IPS-18a (cell line): Measurements from ENCODE around the gene SLC1A7.

Experiments used
- H3K27ac ChIP-seq: one replicate; pipeline ENCODE4 v1.5.1; 2013; ENCODE audit warnings: low read length
- H3K27me3 ChIP-seq: one replicate; pipeline ENCODE4 v1.6.1; 2013; ENCODE audit warnings: mild to moderate bottlenecking, low read length; ENCODE audit not compliant: control insufficient read depth, insufficient read depth
- H3K36me3 ChIP-seq: one replicate; pipeline ENCODE4 v1.6.1; 2013; ENCODE audit warnings: low read depth, low read length; ENCODE audit not compliant: control insufficient read depth
- H3K4me1 ChIP-seq: one replicate; pipeline ENCODE4 v1.6.1; 2013; ENCODE audit warnings: low read depth, low read length; ENCODE audit not compliant: control insufficient read depth
- H3K4me3 ChIP-seq: one replicate; pipeline ENCODE4 v1.5.1; 2013; ENCODE audit warnings: low read length
- H3K9ac ChIP-seq: one replicate; pipeline ENCODE4 v1.6.1; 2013; ENCODE audit warnings: mild to moderate bottlenecking, low read length, moderate library complexity
- H3K9me3 ChIP-seq: one replicate; pipeline ENCODE4 v1.6.1; 2013; ENCODE audit warnings: low read depth, low read length; ENCODE audit not compliant: control insufficient read depth

SLC1A7 gene

DNA sequence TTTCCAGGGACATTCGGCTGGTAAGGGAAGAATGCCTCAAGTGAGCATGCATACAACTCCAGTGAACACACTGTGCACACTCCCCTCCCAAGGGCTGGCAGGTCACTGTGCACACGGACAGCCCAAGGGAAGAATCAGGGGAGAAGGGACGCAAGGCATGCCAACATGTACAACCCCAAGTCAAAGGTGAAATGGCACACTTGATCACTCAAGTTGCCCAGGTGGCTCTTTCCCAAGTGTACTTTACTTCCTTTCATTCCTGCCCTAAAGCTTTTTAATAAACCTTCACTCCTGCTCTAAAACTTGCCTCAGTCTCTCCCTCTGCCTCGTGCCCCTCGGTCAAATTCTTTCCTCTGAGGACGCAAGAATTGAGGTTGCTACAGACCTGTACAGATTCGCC lies 13.5 kb upstream of the SLC1A7 start:
- no peaks in the 10 kb centered on the region for H3K27me3 ChIP-seq
- no peaks in the 10 kb centered on the region for H3K9me3 ChIP-seq
- no peak overlapping the region for H3K4me3 ChIP-seq
- H3K36me3 ChIP-seq = no peaks in the 10 kb centered on the region
- no peak overlapping the region for H3K27ac ChIP-seq
- no peaks in the 10 kb centered on the region for H3K4me1 ChIP-seq
- no peak overlapping the region for H3K9ac ChIP-seq

DNA sequence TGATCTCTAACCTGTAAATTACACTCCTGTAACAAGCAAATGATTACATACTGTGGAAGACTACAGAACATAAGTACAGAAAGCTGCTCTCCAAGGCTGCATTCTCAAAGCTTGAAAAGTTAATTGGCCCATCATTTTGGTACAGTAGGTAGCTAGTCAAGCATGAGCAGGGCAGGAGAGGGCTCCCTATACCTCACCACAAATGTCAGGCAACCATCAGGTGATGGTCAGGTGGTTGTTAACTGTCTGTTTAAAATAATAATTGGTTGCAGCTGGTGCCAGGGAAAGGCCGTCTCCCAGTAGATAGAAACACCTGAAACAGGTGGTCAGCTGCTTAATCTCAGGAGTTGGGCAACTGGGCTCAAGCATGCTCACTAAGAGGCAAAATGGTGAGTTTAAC lies 13.1 kb upstream of the SLC1A7 start:
- no peak overlapping the region for H3K9ac ChIP-seq

DNA sequence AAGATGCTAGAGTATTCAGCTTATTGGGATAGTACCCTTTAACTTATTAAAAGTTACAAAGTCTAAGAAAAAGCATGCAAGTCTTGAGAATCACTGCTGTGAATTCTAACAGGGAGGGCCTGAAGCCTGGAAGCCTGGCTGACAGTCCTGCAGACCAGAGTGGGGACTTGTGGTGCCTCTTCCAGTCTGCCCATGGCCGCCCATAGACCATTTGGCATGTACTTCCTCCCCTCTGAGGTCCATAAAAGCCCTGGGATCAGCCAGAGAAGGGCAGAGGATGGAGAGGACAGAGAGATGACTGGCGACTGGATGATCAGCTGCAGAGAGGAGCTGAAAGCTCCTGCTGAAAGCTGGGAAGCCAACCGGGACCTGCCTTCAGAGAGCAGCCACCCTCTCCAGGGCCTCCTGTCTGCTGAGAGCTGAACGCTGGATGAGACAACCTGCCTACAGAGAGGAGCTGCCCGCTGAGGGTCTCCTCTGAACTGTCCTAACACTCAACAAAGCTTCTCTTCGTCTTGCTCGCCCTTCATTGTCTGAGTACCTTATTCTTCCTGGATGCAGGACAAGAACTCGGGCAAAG lies 12.5 kb upstream of the SLC1A7 start:
- H3K27me3 ChIP-seq = no peaks in the 10 kb centered on the region
- no peaks in the 10 kb centered on the region for H3K9me3 ChIP-seq
- H3K9ac ChIP-seq = no peak overlapping the region
- no peak overlapping the region for H3K4me3 ChIP-seq
- H3K4me1 ChIP-seq = no peaks in the 10 kb centered on the region
- H3K27ac ChIP-seq = no peak overlapping the region
- no peaks in the 10 kb centered on the region for H3K36me3 ChIP-seq

More for the DNA sequence above, 13.1 kb upstream of the SLC1A7 start:
- no peaks in the 10 kb centered on the region for H3K4me1 ChIP-seq
- H3K36me3 ChIP-seq = no peaks in the 10 kb centered on the region
- H3K9me3 ChIP-seq = no peaks in the 10 kb centered on the region
- H3K4me3 ChIP-seq = no peak overlapping the region
- H3K27ac ChIP-seq = no peak overlapping the region
- H3K27me3 ChIP-seq = no peaks in the 10 kb centered on the region

DNA sequence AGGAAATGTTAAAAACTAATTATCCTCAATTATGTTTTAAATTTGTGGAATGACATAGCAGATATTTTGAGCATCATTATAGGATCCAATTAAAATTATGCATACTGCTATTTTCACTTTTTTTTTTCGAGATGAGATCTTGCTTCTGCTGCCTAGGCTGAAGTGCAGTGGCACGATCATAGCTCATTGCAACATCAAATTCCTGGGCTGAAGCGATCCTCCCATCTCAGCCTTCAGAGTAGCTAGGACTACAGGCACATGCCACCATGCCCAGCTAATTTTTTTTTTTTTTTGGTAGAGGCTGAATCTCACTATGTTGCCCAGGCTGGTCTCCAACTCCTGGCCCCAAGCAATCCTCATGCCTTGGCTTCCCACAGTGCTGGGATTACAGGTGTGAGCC lies 11.3 kb upstream of the SLC1A7 start:
- no peaks in the 10 kb centered on the region for H3K9me3 ChIP-seq

DNA sequence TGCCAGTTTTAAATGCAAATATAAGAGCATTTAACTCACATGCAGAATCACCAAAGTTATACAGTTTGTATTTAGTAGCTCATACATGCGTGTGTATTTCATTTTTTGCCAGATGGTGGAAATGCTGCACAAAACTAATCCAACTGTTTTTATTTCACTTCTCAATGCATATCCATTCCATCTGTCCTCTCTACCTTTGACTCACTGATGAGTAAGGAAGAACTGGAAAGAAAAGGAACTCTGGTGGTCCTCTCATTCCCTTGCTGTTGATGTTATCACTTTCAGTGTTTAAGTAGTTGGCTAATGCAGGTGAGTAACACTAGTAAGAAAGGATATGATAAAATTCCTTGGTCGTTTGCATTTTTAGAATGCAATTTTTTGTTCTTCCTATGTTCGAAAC lies 5.7 kb upstream of the SLC1A7 start:
- Histone ChIP-seq H3K9ac (no peak overlapping the region), H3K4me3 (no peak overlapping the region), H3K27me3 (no peaks in the 10 kb centered on the region), H3K4me1 (no peaks in the 10 kb centered on the region), H3K36me3 (no peaks in the 10 kb centered on the region), H3K9me3 (no peaks in the 10 kb centered on the region), H3K27ac (no peak overlapping the region)

More for the DNA sequence above, 11.3 kb upstream of the SLC1A7 start:
- no peaks in the 10 kb centered on the region for H3K36me3 ChIP-seq
- no peaks in the 10 kb centered on the region for H3K4me1 ChIP-seq
- no peak overlapping the region for H3K4me3 ChIP-seq
- H3K27me3 ChIP-seq = no peaks in the 10 kb centered on the region
- H3K27ac ChIP-seq = no peak overlapping the region
- H3K9ac ChIP-seq = no peak overlapping the region

DNA sequence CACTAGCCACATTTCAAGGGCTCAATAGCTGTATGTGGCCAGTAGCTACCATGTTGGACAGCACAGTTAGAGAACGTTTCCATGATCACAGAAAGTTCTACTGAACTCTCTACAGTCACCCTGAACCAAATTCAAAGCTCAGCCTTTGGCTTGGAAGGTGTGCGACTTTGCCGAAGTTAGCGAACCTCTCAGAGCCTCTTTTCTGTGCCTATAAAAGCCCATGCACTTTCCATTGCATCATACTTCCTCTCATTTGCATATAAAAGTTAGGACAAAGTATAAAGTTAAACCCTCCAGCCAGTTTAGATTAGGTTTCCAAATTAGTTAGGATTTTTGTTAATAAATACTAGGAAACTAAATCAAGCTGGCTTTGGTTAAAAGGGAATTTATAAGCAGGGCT lies 4.7 kb upstream of the SLC1A7 start:
- Histone ChIP-seq H3K27me3 (no peaks in the 10 kb centered on the region), H3K4me1 (no peaks in the 10 kb centered on the region), H3K9me3 (no peaks in the 10 kb centered on the region), H3K9ac (no peak overlapping the region), H3K27ac (no peak overlapping the region), H3K36me3 (no peaks in the 10 kb centered on the region), H3K4me3 (no peak overlapping the region)

DNA sequence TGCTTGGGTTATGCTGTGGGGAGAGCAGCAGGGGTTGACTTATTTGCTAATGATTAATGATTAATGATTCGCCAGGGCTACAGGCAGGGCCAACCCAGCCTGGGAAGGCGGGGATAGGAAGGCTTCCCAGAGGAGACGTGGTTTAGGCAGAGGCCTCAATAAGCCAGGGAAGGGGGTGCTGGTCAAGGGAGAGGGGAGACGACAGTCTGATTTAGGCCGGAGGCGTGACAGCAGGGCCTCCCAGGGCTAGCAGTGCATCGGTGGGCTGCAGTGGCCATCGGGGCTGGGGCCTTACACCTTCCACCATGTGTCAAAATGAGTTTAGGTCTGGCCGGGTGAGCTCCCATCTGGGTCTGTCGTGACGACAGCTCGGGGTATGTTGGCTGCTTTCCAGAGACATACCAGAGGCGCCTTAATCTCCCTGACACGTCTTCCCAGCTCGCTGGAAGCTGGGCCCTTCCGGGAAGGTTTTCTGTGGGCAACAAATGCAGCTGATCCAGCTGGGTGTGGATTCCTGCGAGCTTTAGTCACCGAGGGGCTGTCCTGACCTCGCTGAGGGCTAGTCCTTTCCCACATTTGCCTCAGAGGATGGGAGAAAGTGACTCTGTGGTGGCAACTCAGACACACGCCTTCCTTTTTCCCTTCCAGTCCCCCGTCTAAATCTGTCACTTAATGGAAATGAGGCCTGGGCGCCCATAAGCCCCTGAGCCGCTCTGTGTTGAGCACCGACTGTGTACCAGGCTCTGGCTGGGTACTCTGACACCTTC lies 3.7 kb upstream of the SLC1A7 start:
- H3K27ac ChIP-seq = no peak overlapping the region

DNA sequence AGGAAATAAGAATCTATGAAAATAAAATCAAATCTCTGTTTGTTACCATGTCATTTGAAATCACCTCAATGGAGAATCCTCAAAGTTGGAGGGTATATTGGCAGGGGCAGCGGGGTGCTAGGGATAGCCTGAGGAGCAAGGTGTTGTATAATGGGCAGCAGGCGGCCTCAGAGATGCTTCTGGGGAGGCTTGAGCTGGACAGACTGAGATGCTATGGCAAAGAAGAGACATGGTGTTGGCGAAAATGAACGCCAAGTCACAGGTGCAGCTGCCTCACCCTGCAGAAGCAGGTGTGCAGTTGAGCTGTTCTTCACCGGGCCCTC lies 3.1 kb upstream of the SLC1A7 start:
- Histone ChIP-seq H3K27ac (no peak overlapping the region), H3K4me1 (no peaks in the 10 kb centered on the region), H3K27me3 (no peaks in the 10 kb centered on the region), H3K36me3 (no peaks in the 10 kb centered on the region), H3K4me3 (no peak overlapping the region), H3K9ac (no peak overlapping the region), H3K9me3 (no peaks in the 10 kb centered on the region)

More for the DNA sequence above, 3.7 kb upstream of the SLC1A7 start:
- no peaks in the 10 kb centered on the region for H3K27me3 ChIP-seq
- no peaks in the 10 kb centered on the region for H3K4me1 ChIP-seq
- H3K4me3 ChIP-seq = no peak overlapping the region
- no peaks in the 10 kb centered on the region for H3K9me3 ChIP-seq
- no peak overlapping the region for H3K9ac ChIP-seq
- no peaks in the 10 kb centered on the region for H3K36me3 ChIP-seq

DNA sequence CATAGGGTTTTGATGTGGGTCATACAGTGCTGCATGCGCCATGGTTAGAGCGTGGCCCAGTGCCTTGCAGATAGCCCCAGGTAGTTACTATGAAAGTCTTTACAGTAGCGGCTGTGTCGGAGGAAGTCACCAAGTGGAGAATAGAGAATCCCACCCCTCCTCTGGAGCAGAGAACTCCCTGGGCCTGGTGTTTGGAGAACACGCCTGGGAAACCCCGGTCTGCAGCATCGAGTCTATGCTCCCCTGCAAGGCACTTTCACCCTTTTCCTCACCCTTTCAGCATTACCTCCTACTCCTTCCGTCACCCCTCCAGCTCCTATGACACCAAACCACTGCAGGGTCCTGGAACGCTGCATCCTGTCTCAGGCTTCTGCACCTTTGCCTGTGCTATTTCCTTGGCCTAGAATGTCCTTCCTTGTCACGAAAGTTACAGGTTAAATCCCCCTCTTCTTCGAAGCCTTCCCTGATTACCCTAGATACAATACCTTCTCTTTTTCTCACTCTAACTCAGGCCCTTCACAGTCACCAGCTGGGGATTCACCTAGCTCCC lies 2.7 kb upstream of the SLC1A7 start:
- Histone ChIP-seq H3K9ac (no peak overlapping the region), H3K4me1 (no peaks in the 10 kb centered on the region), H3K27me3 (no peaks in the 10 kb centered on the region), H3K36me3 (no peaks in the 10 kb centered on the region), H3K4me3 (no peak overlapping the region), H3K27ac (no peak overlapping the region), H3K9me3 (no peaks in the 10 kb centered on the region)

DNA sequence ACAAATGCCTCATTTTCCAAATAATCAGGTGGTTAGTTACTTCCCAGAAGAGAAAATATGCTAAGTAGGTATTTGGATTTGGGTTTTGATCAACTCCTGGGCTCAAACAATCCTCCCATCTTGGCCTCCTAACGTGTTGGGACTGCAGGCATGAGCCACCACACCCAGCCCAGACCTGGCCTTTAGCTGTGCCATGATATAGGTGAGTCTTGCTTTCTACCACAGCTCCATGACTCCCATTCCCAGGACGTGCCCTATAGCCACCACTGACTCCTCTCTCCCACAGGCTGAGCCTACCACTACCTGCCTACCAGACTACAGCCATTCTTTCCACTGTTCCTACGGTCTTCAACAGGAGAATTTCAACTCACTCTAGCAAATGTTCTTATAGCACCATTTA lies 1.8 kb upstream of the SLC1A7 start:
- Histone ChIP-seq H3K36me3 (no peaks in the 10 kb centered on the region), H3K9me3 (no peaks in the 10 kb centered on the region), H3K4me1 (no peaks in the 10 kb centered on the region), H3K27me3 (no peaks in the 10 kb centered on the region), H3K9ac (no peak overlapping the region), H3K27ac (no peak overlapping the region), H3K4me3 (no peak overlapping the region)

DNA sequence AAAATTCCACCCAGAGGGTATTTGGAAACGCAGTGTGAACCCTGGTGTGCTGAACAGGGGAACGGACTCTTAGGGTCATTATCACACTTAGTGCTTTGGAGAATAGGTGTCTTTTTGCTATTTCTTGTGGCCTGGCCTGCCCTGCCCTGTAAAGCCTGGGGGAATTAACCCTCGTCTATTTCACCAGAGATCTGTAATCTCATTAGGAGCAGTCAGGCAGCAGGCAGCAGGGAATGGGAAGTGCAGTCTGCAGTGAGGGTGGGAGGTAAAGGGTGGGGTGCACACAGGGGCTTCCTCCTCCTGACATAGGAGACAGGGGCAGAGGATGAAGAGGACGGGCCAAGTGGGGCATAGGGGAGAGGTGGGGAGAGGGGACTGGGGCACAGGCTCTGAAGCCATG lies 1.1 kb upstream of the SLC1A7 start:
- Histone ChIP-seq H3K9ac (no peak overlapping the region), H3K9me3 (no peaks in the 10 kb centered on the region), H3K27me3 (no peaks in the 10 kb centered on the region), H3K4me1 (no peaks in the 10 kb centered on the region), H3K27ac (no peak overlapping the region), H3K36me3 (no peaks in the 10 kb centered on the region), H3K4me3 (no peak overlapping the region)

DNA sequence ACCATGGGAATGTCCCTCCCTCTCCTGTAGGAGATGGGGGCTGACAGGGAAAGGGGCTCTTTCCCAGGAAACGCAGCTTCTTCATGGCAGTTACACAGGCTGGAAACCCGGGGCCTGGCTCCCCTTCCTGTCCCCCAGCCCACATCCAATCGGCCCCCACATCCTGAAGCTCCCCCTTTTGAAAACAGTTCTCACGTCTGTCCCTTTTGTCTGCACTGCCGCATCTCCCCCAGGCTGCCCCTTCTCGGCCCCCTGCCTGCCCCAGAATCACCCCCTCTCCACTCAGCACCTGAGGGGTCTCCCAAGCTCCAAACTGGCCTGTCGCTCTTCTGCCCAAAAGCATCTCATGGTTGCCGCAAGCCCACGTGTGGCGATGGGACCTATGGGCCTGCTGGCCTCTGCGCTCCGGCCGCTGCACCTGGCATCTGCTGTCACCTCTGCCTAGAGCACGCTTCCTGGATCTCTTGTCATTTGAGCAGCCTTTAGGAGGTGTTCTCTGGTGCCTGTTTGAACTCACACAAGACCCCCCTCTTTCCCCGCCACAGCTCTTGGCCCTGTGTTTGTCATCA lies 867 bp downstream of the SLC1A7 start:
- H3K27me3 ChIP-seq = no peaks in the 10 kb centered on the region
- H3K4me3 ChIP-seq = no peak overlapping the region
- H3K36me3 ChIP-seq = no peaks in the 10 kb centered on the region
- peaks cover 7% of the 10 kb centered on the region for H3K9me3 ChIP-seq
- H3K4me1 ChIP-seq = no peaks in the 10 kb centered on the region
- no peak overlapping the region for H3K9ac ChIP-seq
- no peak overlapping the region for H3K27ac ChIP-seq
